Neuron (in vitro differentiated cells): Measurements from ENCODE around the gene PLD5.

ENCODE experiments used
- H2AFZ ChIP-seq: one replicate; pipeline ENCODE4 v1.6.1; 2013; ENCODE audit warnings: low read depth, mild to moderate bottlenecking, inconsistent platforms, low read length, moderate library complexity
- H3K27me3 ChIP-seq: one replicate; pipeline ENCODE4 v1.6.1; 2013; ENCODE audit warnings: low read length; ENCODE audit not compliant: insufficient read depth
- H3K36me3 ChIP-seq: one replicate; pipeline ENCODE4 v1.6.1; 2013; ENCODE audit warnings: low read length; ENCODE audit not compliant: insufficient read depth
- H3K4me1 ChIP-seq: one replicate; pipeline ENCODE4 v1.6.1; 2013; ENCODE audit warnings: low read length; ENCODE audit not compliant: insufficient read depth
- H3K4me3 ChIP-seq: 2 replicates; pipeline ENCODE4 v1.5.1; 2013; ENCODE audit warnings: mild to moderate bottlenecking, low read length, moderate library complexity
- H3K9me3 ChIP-seq: one replicate; pipeline ENCODE4 v1.6.1; 2013; ENCODE audit warnings: low read length

The PLD5 gene

DNA sequence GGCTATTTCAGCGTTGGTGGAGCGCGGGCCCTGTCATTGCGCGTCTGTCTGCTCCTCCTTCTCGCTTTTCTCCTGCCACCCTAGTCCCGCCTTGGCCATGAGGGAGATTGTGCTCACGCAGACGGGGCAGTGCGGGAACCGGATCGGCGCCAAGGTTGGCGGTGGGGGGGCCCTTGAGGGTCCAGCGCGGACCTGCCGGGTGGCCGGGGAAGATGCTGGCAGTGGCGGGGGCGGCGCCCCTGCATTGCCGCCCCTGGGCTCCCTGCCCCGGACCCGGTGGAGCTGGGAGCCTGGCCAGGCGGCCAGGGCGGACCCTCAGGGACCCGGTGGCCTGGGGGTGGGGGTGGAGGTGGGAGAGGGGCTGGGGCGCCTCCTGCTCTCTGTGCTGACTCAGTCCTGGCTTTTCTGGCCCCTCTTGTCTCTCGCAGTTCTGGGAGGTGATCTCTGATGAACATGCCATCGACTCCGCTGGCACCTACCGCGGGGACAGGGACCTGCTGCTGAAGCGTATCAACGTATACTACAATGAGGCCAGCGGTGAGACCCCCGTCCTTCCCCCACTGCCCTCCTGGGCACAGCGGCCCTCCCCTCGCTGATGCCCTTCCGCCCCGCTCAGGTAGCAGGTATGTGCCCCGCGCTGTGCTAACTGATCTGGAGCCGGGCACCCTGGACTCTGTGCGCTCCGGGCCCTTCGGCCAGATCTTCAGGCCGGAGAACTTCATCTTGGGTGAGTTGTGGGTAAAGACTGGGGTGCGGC is 467.3 kb downstream of the PLD5 start:
- Histone ChIP-seq H3K36me3 (no peaks in the 10 kb centered on the region), H2AFZ (no peak overlapping the region), H3K4me3 (no peak overlapping the region), H3K4me1 (no peaks in the 10 kb centered on the region), H3K27me3 (no peaks in the 10 kb centered on the region), H3K9me3 (no peaks in the 10 kb centered on the region)

DNA sequence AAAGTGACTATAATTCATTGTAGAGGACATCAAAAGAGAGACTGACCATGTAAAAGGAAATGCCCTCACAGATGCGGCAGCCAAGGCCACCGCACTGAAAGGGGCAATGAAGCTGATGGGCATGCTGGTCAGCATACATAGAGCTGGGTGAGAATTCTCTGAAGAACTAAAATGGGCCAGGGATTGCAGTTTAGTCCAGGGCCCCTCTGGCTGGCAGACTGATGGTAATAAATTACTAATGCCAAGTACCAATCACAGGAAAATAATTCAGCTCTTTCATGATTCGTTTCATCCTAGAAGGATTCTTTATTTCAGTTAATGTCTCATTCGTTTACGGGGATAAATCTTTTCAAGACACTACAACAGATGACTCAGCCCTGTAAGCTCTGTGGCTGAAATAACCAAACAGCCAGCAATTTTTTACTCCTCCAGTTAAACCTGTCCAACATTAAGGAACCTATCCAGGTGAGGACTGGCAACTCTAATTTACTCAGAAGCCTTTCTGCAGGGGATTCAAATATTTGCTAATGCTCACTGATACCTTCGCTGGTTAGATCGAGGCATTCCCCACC is 468.7 kb downstream of the PLD5 start:
- no peaks in the 10 kb centered on the region for H3K4me1 ChIP-seq
- no peak overlapping the region for H3K4me3 ChIP-seq
- no peaks in the 10 kb centered on the region for H3K36me3 ChIP-seq
- H3K27me3 ChIP-seq = no peaks in the 10 kb centered on the region
- H3K9me3 ChIP-seq = peaks cover 4% of the 10 kb centered on the region
- no peak overlapping the region for H2AFZ ChIP-seq

DNA sequence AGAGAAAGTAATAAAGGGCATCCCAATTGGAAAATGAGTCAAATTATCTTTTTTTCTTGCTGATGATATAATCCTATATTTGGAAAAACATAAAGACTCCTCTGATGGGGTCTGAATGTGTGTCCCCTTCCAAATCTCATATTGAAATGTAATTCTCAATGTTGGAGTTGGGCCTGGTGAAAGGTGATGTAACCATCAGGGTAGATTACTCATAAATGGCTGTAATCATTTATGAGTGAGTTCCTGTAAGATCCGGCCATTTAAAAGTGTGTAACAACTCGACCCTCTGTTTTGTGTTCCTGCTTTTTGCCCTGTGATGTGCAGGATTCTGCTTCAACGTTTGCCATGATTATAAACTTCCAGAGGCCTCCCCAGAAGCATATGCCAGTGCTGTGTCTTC is 481.3 kb downstream of the PLD5 start:
- Histone ChIP-seq H3K9me3 (peaks cover 2% of the 10 kb centered on the region), H3K4me3 (no peak overlapping the region), H3K4me1 (no peaks in the 10 kb centered on the region), H3K36me3 (no peaks in the 10 kb centered on the region), H2AFZ (no peak overlapping the region), H3K27me3 (no peaks in the 10 kb centered on the region)

GRCh38 chr1:242034392-242034791 is 490.1 kb downstream of the PLD5 start:
- Histone ChIP-seq H3K9me3 (no peaks in the 10 kb centered on the region), H3K36me3 (no peaks in the 10 kb centered on the region), H3K4me3 (no peak overlapping the region), H3K4me1 (no peaks in the 10 kb centered on the region), H2AFZ (no peak overlapping the region), H3K27me3 (no peaks in the 10 kb centered on the region)

DNA sequence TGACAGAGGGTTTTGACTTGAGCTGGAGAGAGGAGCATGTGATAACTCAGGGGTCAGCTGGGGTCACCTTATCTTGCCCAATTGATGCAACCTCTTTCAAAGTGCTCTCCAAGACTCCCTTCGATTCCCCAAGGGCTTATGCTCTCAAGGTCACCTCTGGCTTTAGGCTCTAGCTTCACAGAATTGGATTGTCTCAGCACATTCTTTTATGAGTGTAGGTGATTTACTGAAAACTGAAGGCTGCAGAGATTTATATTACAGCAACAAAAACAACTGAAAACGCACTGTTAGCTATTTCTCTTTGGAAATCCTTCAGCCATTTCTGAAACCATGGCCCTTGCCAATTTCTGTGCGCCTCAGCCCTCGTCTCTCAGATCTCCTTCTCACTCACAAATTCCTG is 491.1 kb downstream of the PLD5 start:
- no peak overlapping the region for H2AFZ ChIP-seq
- H3K4me3 ChIP-seq = no peak overlapping the region
- H3K36me3 ChIP-seq = no peaks in the 10 kb centered on the region
- H3K4me1 ChIP-seq = no peaks in the 10 kb centered on the region
- H3K9me3 ChIP-seq = no peaks in the 10 kb centered on the region
- no peaks in the 10 kb centered on the region for H3K27me3 ChIP-seq
